Thymus (tissue), 11 donors: Measurements from ENCODE around the gene RNASE7. TPM values are rescaled to one million over a fixed set of nuclear protein-coding genes. Genes with fewer than 3 reads are reported as not detected.

Source experiments
- DNase-seq, 9 donors: peaks; one replicate each; pipeline ENCODE4 v3.0.0-alpha.2; 2013; ENCODE audit warnings: low spot score in 9 of 9, low read depth in 6 of 9, missing footprints in 1 of 9
- H3K27ac ChIP-seq, 2 donors: one replicate each; pipeline ENCODE4 v1.5.1; 2013; ENCODE audit warnings: control low read depth in 1 of 2, low read depth in 1 of 2, low read length in 1 of 2, mild to moderate bottlenecking in 1 of 2, moderate library complexity in 1 of 2
- H3K27me3 ChIP-seq, 2 donors: one replicate each; pipeline ENCODE4 v1.5.1; 2013; ENCODE audit warnings: low read length in 1 of 2; ENCODE audit not compliant: control insufficient read depth in 2 of 2, insufficient read depth in 1 of 2
- H3K36me3 ChIP-seq, 2 donors: one replicate each; pipeline ENCODE4 v1.5.1; 2013; ENCODE audit warnings: low read length in 1 of 2, mild to moderate bottlenecking in 1 of 2, moderate library complexity in 1 of 2; ENCODE audit not compliant: control insufficient read depth in 2 of 2, insufficient read depth in 2 of 2
- H3K4me1 ChIP-seq, 2 donors: one replicate each; pipeline ENCODE4 v1.5.1; 2013; ENCODE audit warnings: low read length in 2 of 2; ENCODE audit not compliant: control insufficient read depth in 2 of 2, insufficient read depth in 2 of 2
- H3K4me3 ChIP-seq, 2 donors: one replicate each; pipeline ENCODE4 v1.5.1; 2013; ENCODE audit warnings: low read length in 2 of 2, control low read depth in 1 of 2, mild to moderate bottlenecking in 1 of 2
- H3K9me3 ChIP-seq, 2 donors: one replicate each; pipeline ENCODE4 v1.5.1; 2013; ENCODE audit warnings: low read length in 1 of 2, mild to moderate bottlenecking in 1 of 2; ENCODE audit not compliant: control insufficient read depth in 2 of 2, insufficient read depth in 1 of 2
- WGBS: extraction: QIAGEN DNeasy Blood & Tissue Kit; methylation state at CpG from one replicate; pipeline ENCODE4 v1.1.7; 2013; 5-methylcytosine and 5-hydroxymethylcytosine counted together
- polyA plus RNA-seq: library from polyadenylated mRNA; stranded (reverse); fragments of 200-250 nt; gene quantifications from one replicate; pipeline ENCODE4 v1.2.3, GENCODE V29; 2013
- total RNA-seq: library from RNA; stranded (reverse); fragments of 120-200 nt; gene quantifications from one replicate; pipeline ENCODE4 v1.2.4, GENCODE V29; 2013
- donor health status: healthy.

The RNASE7 gene
- total and polyA plus RNA-seq, 2 donors: 0.47 to 1.6 TPM

DNA sequence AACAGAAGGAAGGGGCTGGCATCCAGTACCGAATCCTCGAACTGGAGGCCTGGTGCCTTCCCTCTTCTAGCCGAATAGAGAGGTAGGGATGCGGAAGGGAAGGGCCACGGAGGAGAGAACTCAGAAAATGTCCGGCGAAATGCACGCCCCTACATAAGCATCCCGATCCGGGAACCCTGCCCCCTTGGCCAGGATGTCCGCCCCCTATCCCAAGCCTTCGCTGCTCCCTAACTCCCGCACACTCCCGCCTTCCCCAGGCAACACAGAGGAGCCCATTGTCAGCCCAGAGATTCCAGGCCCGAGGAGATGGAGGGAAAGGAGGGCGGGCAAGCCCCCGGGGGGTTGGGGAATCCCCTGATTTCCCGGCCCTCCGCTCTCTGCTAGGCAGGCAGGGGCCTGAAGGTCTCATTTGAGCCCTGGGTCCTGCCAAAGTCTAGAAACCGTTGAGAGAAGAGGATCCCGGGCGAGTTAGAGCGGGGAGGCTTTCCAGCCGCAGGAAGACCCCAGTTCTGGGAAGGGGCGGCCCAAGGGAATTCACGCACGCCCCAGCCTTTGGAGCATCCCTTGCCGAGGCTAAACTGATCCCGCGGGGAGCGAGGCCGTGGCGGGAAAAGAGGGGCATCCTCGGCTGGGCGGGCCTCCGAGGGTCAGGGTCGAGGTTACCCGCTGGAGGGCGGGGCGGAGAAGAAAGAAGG lies 27.4 kb downstream of the RNASE7 start:
- 7% methylated on average over 40 of the region's 40 CpGs for WGBS
- Histone ChIP-seq H3K4me1 (peaks cover 15 to 34% of the 10 kb centered on the region in 2 donors), H3K9me3 (peaks cover 1 to 6% of the 10 kb centered on the region in 2 donors), H3K4me3 (peak overlapping the region; percentile 29 to 48), H3K36me3 (no peaks in the 10 kb centered on the region), H3K27ac (peak overlapping the region in 1 of 2 donors; percentile 70), H3K27me3 (peaks cover 60 to 86% of the 10 kb centered on the region in 2 donors)
- peak in 1 of 9 donors; percentile 18 for DNase-seq

DNA sequence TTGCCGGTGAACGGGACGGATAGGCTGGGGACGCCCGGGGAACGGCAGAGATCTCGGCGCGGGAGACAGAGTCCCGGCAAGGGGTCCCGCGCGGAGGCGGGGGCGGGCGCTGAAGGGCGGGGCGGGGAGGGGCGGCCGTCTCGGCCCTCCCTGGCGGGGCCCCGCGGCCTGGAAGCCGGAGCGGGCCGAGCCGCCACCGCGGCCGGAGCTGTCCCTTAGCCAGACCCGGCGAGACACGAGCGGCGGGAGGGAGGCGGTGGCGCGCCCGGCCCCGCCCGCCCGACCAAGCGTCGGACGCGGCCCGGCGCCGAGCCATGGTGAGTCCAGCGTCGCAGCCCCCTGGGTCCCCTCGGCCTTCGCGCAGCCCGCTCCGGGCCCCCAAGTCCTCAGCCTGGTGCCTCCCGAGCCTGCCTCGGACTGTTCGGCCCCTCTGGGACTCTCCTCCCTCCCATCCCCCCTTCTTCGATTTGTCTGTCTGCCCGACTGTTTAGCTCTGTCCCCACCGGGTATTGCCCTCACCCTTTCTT lies 28.0 kb downstream of the RNASE7 start, which contains the start of gene ARHGEF40:
TSS of gene ARHGEF40 (plus strand) at position 222 of the 527 bp plus-strand sequence. CDS start at position 315, 93 bp downstream.
- H3K27ac ChIP-seq: peak within 1 kb of the TSS; percentile 61 to 70
- under 1% methylated on average over 63 of the region's 63 CpGs for WGBS
- peak within 1 kb of the TSS; percentile 38 to 48 for H3K4me3 ChIP-seq
- H3K4me1 ChIP-seq: peaks cover 15 to 34% of the 10 kb centered on the region in 2 donors
- DNase-seq: no peak
- peaks cover 1 to 6% of the 10 kb centered on the region in 2 donors for H3K9me3 ChIP-seq
- H3K27me3 ChIP-seq: peaks cover 60 to 86% of the 10 kb centered on the region in 2 donors
- H3K36me3 ChIP-seq: no peaks in the 10 kb centered on the region

DNA sequence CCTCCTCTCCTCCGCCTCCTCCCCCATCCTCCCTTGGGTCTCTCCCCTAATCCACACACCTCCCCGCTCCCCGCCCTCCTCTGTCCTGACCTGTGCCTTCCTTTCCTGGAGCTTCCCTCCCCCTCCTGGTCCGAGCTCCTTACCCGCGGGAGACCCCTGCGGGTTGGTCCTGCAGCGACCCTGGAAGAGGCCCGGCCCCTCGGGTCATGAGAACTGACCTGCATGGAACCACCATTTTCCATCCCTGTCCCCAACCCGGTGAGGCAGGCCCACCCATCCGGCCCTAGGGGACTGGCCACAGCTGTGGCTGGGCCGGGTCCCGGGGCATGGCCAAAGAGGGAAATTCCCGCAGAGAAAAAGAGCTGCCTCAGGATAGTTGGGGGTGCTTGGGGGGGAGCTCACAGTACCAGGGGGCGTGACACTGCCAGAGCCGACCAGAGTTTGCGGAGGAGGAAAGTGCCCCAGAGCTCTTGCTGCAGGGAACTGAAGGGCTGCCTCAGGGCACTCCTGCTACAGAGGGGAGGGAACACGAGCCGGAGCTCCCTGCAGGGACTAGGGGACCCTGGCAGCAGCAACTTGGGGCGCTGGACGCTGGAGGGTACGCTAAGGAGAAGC lies 28.6 kb downstream of the RNASE7 start:
- Histone ChIP-seq H3K27me3 (peaks cover 60 to 83% of the 10 kb centered on the region in 2 donors), H3K4me1 (peaks cover 15 to 34% of the 10 kb centered on the region in 2 donors), H3K9me3 (peaks cover 1 to 6% of the 10 kb centered on the region in 2 donors), H3K36me3 (no peaks in the 10 kb centered on the region), H3K4me3 (peak overlapping the region; percentile 38 to 48), H3K27ac (peak overlapping the region; percentile 46 to 60)
- DNase-seq: peak in 1 of 9 donors; percentile 13
- 1% methylated on average over 23 of the region's 23 CpGs for WGBS

DNA sequence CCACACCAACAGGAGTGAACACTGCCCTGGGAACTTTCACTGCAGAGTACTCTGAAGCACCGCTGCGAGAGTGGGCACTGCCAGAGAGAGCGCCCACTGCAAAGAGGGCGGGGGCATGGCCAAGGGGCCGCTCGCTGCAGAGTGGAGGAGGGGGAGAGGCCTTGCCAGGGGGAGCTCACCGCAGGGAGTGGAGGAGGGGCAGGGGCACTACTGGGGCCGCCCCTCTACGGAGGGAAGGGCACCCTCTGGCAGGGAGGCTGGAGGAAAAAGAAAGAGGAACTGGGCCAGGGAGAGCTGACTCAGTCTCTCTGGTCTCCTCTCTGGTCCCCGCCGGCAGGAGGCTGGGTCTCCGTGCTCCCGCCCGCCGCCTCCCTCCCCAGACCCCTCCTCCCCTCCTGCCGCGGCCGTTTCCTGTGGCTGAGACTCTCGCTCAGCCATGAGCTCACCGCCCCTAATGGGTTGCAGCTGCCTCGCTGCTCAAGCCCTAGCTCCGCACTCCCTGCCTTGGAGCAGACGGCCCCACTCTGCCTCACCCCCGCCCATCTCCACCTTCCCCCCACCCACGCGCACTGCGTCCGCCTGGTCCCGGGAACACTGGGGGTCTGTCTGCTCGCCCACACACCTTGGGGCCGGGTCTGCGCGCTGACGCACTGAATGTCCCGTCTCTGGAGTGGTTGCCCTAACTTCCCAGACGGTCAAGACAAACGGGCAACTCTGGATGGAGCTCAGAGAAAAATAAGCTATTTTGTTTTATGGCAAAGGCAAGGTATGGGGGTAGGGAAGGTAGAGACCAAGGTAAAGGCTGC lies 29.3 kb downstream of the RNASE7 start:
- H3K27ac ChIP-seq: peak overlapping the region; percentile 60 to 68
- DNase-seq: peak in 4 of 9 donors; percentile 35 to 65 (median 46)
- peaks cover 1 to 6% of the 10 kb centered on the region in 2 donors for H3K9me3 ChIP-seq
- H3K27me3 ChIP-seq: peaks cover 56 to 76% of the 10 kb centered on the region in 2 donors
- WGBS: 1% methylated on average over 37 of the region's 37 CpGs
- H3K4me3 ChIP-seq: peak overlapping the region; percentile 35 to 48
- H3K36me3 ChIP-seq: no peaks in the 10 kb centered on the region
- H3K4me1 ChIP-seq: peaks cover 15 to 34% of the 10 kb centered on the region in 2 donors

DNA sequence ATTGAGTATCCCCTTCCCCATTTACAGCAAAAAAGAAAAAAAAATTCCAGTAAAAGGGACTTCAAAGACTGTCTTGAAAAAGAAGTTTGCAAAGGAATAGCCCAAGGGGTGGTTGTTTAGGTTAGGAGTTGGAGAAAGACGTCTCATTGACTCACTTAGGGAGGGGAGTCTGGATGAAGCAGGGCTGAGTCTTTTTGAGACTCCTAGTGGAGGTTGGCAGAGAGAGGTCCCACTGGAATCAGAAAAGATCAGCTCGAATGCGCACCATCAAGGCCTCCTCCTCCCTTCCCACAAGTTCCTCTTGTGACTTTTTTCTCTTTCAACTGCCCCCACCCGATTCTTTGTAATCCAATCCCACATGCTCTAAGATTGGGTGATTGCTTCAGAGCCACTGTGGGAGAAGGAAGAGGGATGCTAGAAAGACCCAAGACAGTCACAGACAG lies 29.9 kb downstream of the RNASE7 start:
- peaks cover 15 to 34% of the 10 kb centered on the region in 2 donors for H3K4me1 ChIP-seq
- H3K9me3 ChIP-seq: peaks cover 1 to 6% of the 10 kb centered on the region in 2 donors
- H3K27me3 ChIP-seq: peaks cover 56 to 70% of the 10 kb centered on the region in 2 donors
- WGBS: 8% methylated on average over 4 of the region's 4 CpGs
- DNase-seq: no peak
- H3K4me3 ChIP-seq: no peak overlapping the region
- no peaks in the 10 kb centered on the region for H3K36me3 ChIP-seq
- no peak overlapping the region for H3K27ac ChIP-seq

DNA sequence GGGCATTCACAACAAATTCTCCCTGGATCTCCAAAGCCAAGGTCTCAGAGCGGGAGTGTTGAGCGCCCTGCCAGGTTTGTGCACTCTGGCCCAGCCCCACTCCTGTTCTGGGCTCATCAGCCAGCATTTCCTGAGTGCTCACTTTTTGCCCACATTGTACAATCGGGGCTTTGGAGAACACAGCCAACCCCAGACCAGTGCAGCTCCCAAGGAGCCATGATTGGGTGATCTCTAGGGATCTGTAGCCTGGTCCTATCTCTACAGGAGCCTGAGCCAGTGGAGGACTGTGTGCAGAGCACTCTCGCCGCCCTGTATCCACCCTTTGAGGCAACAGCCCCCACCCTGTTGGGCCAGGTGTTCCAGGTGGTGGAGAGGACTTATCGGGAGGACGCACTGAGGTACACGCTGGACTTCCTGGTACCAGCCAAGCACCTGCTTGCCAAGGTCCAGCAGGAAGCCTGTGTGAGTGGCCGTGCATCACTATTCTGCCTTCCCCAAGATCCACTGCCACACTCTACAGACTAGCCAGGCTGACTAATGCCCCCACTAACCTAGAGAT lies 30.7 kb downstream of the RNASE7 start:
- Histone ChIP-seq H3K4me3 (no peak overlapping the region), H3K27ac (no peak overlapping the region), H3K27me3 (peaks cover 50 to 62% of the 10 kb centered on the region in 2 donors), H3K9me3 (peaks cover 1 to 6% of the 10 kb centered on the region in 2 donors), H3K36me3 (no peaks in the 10 kb centered on the region), H3K4me1 (peaks cover 15 to 34% of the 10 kb centered on the region in 2 donors)
- DNase-seq: no peak
- 88% methylated on average over 9 of the region's 9 CpGs for WGBS

DNA sequence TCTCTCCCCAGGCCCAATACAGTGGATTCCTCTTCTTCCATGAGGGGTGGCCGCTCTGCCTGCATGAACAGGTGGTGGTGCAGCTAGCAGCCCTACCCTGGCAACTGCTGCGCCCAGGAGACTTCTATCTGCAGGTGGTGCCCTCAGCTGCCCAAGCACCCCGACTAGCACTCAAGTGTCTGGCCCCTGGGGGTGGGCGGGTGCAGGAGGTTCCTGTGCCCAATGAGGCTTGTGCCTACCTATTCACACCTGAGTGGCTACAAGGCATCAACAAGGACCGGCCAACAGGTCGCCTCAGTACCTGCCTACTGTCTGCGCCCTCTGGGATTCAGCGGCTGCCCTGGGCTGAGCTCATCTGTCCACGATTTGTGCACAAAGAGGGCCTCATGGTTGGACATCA lies 31.8 kb downstream of the RNASE7 start:
- Histone ChIP-seq H3K36me3 (no peaks in the 10 kb centered on the region), H3K27ac (no peak overlapping the region)

DNA sequence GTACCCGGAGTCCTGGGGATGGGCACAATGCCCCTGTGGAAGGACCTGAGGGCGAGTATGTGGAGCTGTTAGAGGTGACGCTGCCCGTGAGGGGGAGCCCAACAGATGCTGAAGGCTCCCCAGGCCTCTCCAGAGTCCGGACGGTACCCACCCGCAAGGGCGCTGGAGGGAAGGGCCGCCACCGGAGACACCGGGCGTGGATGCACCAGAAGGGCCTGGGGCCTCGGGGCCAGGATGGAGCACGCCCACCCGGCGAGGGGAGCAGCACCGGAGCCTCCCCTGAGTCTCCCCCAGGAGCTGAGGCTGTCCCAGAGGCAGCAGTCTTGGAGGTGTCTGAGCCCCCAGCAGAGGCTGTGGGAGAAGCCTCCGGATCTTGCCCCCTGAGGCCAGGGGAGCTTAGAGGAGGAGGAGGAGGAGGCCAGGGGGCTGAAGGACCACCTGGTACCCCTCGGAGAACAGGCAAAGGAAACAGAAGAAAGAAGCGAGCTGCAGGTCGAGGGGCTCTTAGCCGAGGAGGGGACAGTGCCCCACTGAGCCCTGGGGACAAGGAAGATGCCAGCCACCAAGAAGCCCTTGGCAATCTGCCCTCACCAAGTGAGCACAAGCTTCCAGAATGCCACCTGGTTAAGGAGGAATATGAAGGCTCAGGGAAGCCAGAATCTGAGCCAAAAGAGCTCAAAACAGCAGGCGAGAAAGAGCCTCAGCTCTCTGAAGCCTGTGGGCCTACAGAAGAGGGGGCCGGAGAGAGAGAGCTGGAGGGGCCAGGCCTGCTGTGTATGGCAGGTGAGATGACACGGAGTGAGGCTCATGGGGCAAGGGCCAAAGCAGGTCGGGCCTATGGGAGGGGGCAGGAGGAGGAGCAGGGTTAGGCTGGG lies 32.5 kb downstream of the RNASE7 start:
- H3K36me3 ChIP-seq: no peaks in the 10 kb centered on the region
- 97% methylated on average over 26 of the region's 26 CpGs for WGBS

More for the DNA sequence above, 31.8 kb downstream of the RNASE7 start:
- no peak for DNase-seq
- Histone ChIP-seq H3K9me3 (peaks cover 1 to 6% of the 10 kb centered on the region in 2 donors), H3K4me3 (no peak overlapping the region), H3K27me3 (peaks cover 42 to 58% of the 10 kb centered on the region in 2 donors), H3K4me1 (peaks cover 15 to 29% of the 10 kb centered on the region in 2 donors)
- WGBS: 94% methylated on average over 9 of the region's 9 CpGs

More for the DNA sequence above, 32.5 kb downstream of the RNASE7 start:
- H3K4me3 ChIP-seq: no peak overlapping the region
- peaks cover 12 to 23% of the 10 kb centered on the region in 2 donors for H3K4me1 ChIP-seq
- DNase-seq: no peak
- no peak overlapping the region for H3K27ac ChIP-seq
- peaks cover 35 to 51% of the 10 kb centered on the region in 2 donors for H3K27me3 ChIP-seq
- peaks cover 1 to 6% of the 10 kb centered on the region in 2 donors for H3K9me3 ChIP-seq
